CD1c-positive myeloid dendritic cell (primary cell): ENCODE results near the gene WDR45B.
"Not testable (repeated sequence)": the region's sequence is repeated elsewhere in the genome, so short reads cannot be mapped to it uniquely, and the experiment has no call there.

Experiments
- DNase-seq: peaks from one replicate; pipeline ENCODE4 v3.0.0-alpha.2; 2016; ENCODE audit errors: extremely low spot score

The WDR45B gene

GRCh38 chr17:82657926-82658325 is 9.7 kb upstream of the WDR45B start:
- DNase-seq, result no peak

- no peak for DNase-seq
These were observed 8.0 kb upstream of the WDR45B start for GRCh38 chr17:82656266-82656665.

- no peak for DNase-seq
These were observed 7.3 kb upstream of the WDR45B start for GRCh38 chr17:82655523-82655922.

- peak; percentile 52 for DNase-seq
These were observed 6.8 kb upstream of the WDR45B start for GRCh38 chr17:82655038-82655479.

- DNase-seq, result not testable (repeated sequence)
These were observed 6.4 kb upstream of the WDR45B start for GRCh38 chr17:82654611-82655010.

- DNase-seq, result no peak
These were observed 5.6 kb upstream of the WDR45B start for GRCh38 chr17:82653651-82654528.

- DNase-seq, result no peak
These were observed 2.5 kb upstream of the WDR45B start for GRCh38 chr17:82650723-82651122.

- no peak for DNase-seq
These were observed 1.4 kb upstream of the WDR45B start for GRCh38 chr17:82649501-82650261.

GRCh38 chr17:82648742-82649331 is 593 bp upstream of the WDR45B start:
- DNase-seq, result no peak

GRCh38 chr17:82647593-82648164 is 565 bp downstream of the WDR45B start:
- peak; percentile 50 for DNase-seq

GRCh38 chr17:82645516-82645915 is 2.7 kb downstream of the WDR45B start:
- DNase-seq, result no peak

GRCh38 chr17:82644148-82644547 is 4.1 kb downstream of the WDR45B start:
- no peak for DNase-seq

GRCh38 chr17:82642022-82642421 is 6.2 kb downstream of the WDR45B start:
- no peak for DNase-seq

GRCh38 chr17:82640036-82640435 is 8.2 kb downstream of the WDR45B start:
- peak; percentile 7 for DNase-seq

- no peak for DNase-seq
These were observed 8.6 kb downstream of the WDR45B start for GRCh38 chr17:82639628-82640027.

GRCh38 chr17:82638183-82638773 is 10.0 kb downstream of the WDR45B start:
- no peak for DNase-seq

GRCh38 chr17:82636626-82637598 is 11.3 kb downstream of the WDR45B start:
- no peak for DNase-seq

GRCh38 chr17:82633343-82633742 is 14.9 kb downstream of the WDR45B start:
- no peak for DNase-seq

GRCh38 chr17:82632451-82632850 is 15.8 kb downstream of the WDR45B start:
- no peak for DNase-seq

GRCh38 chr17:82631544-82631943 is 16.7 kb downstream of the WDR45B start:
- DNase-seq, result no peak

- no peak for DNase-seq
These were observed 18.0 kb downstream of the WDR45B start for GRCh38 chr17:82630212-82630611.
